Heart left ventricle (tissue), 16 donors: ENCODE measurements around the gene ERBB2. TPM values are rescaled to one million over a fixed set of nuclear protein-coding genes. Genes with fewer than 3 reads are reported as not detected.
A peak's percentile ranks its signal among the peaks of the same experiment; 100 is the strongest.

Source experiments
- ATAC-seq, 4 donors: fragments of 200-7000 bp; cut with Tn5 transposase; one replicate each; pipeline ENCODE4 v1.9.1; 2020 to 2022; ENCODE audit warnings: moderate library complexity in 4 of 4, mild to moderate bottlenecking in 3 of 4, moderate number of reproducible peaks in 1 of 4
- DNase-seq, 5 donors: peaks; one replicate each; pipeline ENCODE4 v3.0.0-alpha.2; 2020
- H3K27ac ChIP-seq, 12 donors: fragments of 200-600 bp; sonication (generic) in 4 of 12; one replicate each; pipeline versions ENCODE4 v1.5.0 to v1.8.0; 2016 to 2022; ENCODE audit warnings: mild to moderate bottlenecking in 2 of 12
- H3K27me3 ChIP-seq, 9 donors: fragments of 200-600 bp; sonication (generic) in 2 of 9; one replicate each; pipeline versions ENCODE4 v1.5.1 to v1.8.0; 2016 to 2022; ENCODE audit warnings: mild to moderate bottlenecking in 3 of 9
- H3K36me3 ChIP-seq, 9 donors: fragments of 200-600 bp; sonication (generic) in 2 of 9; one replicate each; pipeline versions ENCODE4 v1.5.0 to v1.8.0; 2018 to 2022; ENCODE audit warnings: mild to moderate bottlenecking in 2 of 9
- H3K4me1 ChIP-seq, 12 donors: fragments of 200-600 bp; sonication (generic) in 4 of 12; one replicate each; pipeline versions ENCODE4 v1.5.0 to v1.8.0; 2016 to 2022; ENCODE audit warnings: mild to moderate bottlenecking in 3 of 12
- H3K4me3 ChIP-seq, 12 donors: fragments of 200-600 bp; sonication (generic) in 4 of 12; one replicate each; pipeline versions ENCODE4 v1.5.0 to v1.8.0; 2017 to 2022; ENCODE audit warnings: mild to moderate bottlenecking in 9 of 12, moderate library complexity in 4 of 12
- H3K9me3 ChIP-seq, 12 donors: fragments of 200-600 bp; sonication (generic) in 4 of 12; one replicate each; pipeline versions ENCODE4 v1.5.0 to v1.8.0; 2016 to 2022; ENCODE audit warnings: mild to moderate bottlenecking in 1 of 12
- CTCF ChIP-seq, 12 donors: fragments of 200-600 bp; sonication (generic) in 4 of 12; IDR thresholded peaks; one replicate each; pipeline versions ENCODE4 v1.5.0 to v1.8.0; 2018 to 2022; ENCODE audit warnings: antibody characterized with exemption in 12 of 12, mild to moderate bottlenecking in 5 of 12
- POLR2A ChIP-seq, 2 donors: fragments of 450-650 bp; IDR thresholded peaks; one replicate each; pipeline ENCODE4 v1.6.1; 2017; ENCODE audit warnings: antibody characterized with exemption in 2 of 2, mild to moderate bottlenecking in 2 of 2, moderate library complexity in 2 of 2
- WGBS, 4 donors: extraction: QIAGEN DNeasy Blood & Tissue Kit in 2 of 4; methylation state at CpG; one replicate each; pipeline versions ENCODE4 v1.1.5 to v1.1.7; 2013 to 2018; 5-methylcytosine and 5-hydroxymethylcytosine counted together
- intact Hi-C, 10 donors: fragments of 100-400 bp; cut with DNase I; formaldehyde crosslinking; loops; one replicate each; pipeline versions ENCODE4 v1.11.1 to v1.14.2; 2022
- microRNA-seq, 4 donors: library from miRNA; unstranded; fragments of <30 nt; microRNA quantifications; one replicate each; pipeline versions ENCODE4 to v1.2.0, GENCODE V29; 2017 to 2020
- polyA plus RNA-seq, 2 donors: library from polyadenylated mRNA; stranded (reverse); fragments of 200-250 nt; gene quantifications; one replicate each; pipeline ENCODE4 v1.2.3, GENCODE V29; 2013
- total RNA-seq, 9 donors: library from RNA; depleted of rRNA in 2 of 9; stranded (reverse); fragments of >200 nt in 2 of 9; fragmentation: NEBNext Ultra II Directional in 3 of 9; extraction: Animal tissue kit (Norgen Biotek cat#: 25700) in 3 of 9; gene quantifications; one replicate each; pipeline versions ENCODE4 v1.1.0 to v1.2.4, GENCODE V29; 2016 to 2023
- donor health status: ischemic (EF 13 %, LVEDD 7.1; RV severe dilation, severe dysfunction).
- donor health status: healthy with polysubstance abuse.
- donor health status: DM: no; HTN: yes; CAD: no.
- donor health status: DM: no; HTN: no; CAD: no.
- donor health status: ischemic (EF 25% LVEDD 6.9; RV normal size, moderate dysfunction).
- donor health status: ischemic (EF 25% LVEDD 5.7; RV mildly dilated, moderate dysfunction).
- donor health status: healthy.
- donor health status: DM: yes; HTN: yes; CAD: no.
- donor health status: ischemic (EF 35%, LVEDD 5.7; RV mildly dilated, moderate dysfunction).
- donor health status: nonischemic (EF 11% LVEDD 7.7; RV severe dilation, severe dysfunction).
- donor health status: DM: yes; HTN: yes; CAD: no.
- donor health status: PGD.
- donor health status: ischemic (EF 29% LVEDD 5.4; RV normal size, mild dysfunction).
- donor health status: nonischemic (EF 23%, LVEDD 6.1; RV moderate dilation, normal function).

ERBB2 gene
- total and polyA plus RNA-seq, 11 donors = 29.7 to 95.1 (median 77.4) TPM

DNA sequence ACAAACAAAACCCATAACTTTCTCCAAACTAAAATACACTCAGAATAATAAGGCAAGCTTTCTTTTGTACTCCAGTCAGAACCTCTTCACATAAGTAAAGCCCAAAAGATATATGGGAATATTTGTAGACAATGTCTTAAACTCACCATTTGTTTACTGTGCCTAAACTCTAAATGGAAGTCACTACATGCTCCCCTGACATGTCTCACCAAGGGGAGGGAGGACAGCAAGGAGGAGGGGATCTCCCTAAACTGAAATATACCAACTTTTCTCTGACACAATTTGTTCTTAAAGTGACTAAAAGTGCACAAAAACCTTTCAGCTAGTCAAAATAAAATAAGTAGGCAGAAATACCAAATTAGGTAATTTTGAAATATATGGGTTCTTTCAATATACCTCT is 76.4 kb downstream of the ERBB2 start:
- peaks cover 0 to 10% (median 0%) of the 10 kb centered on the region in 12 donors for H3K4me1 ChIP-seq
- ATAC-seq (no peak), DNase-seq (no peak)
- H3K27ac ChIP-seq = peak overlapping the region in 1 of 12 donors; percentile 88
- peaks cover 0 to 40% (median 11%) of the 10 kb centered on the region in 9 donors for H3K27me3 ChIP-seq
- peak overlapping the region in 1 of 12 donors; percentile 47 for H3K4me3 ChIP-seq
- no peaks in the 10 kb centered on the region for H3K9me3 ChIP-seq
- TF ChIP-seq CTCF (IDR thresholded peaks at IDR 0.05) = no peak
- no peak for TF ChIP-seq POLR2A (IDR thresholded peaks at IDR 0.05)
- no peaks in the 10 kb centered on the region for H3K36me3 ChIP-seq
- intact Hi-C loops = no loop called here

DNA sequence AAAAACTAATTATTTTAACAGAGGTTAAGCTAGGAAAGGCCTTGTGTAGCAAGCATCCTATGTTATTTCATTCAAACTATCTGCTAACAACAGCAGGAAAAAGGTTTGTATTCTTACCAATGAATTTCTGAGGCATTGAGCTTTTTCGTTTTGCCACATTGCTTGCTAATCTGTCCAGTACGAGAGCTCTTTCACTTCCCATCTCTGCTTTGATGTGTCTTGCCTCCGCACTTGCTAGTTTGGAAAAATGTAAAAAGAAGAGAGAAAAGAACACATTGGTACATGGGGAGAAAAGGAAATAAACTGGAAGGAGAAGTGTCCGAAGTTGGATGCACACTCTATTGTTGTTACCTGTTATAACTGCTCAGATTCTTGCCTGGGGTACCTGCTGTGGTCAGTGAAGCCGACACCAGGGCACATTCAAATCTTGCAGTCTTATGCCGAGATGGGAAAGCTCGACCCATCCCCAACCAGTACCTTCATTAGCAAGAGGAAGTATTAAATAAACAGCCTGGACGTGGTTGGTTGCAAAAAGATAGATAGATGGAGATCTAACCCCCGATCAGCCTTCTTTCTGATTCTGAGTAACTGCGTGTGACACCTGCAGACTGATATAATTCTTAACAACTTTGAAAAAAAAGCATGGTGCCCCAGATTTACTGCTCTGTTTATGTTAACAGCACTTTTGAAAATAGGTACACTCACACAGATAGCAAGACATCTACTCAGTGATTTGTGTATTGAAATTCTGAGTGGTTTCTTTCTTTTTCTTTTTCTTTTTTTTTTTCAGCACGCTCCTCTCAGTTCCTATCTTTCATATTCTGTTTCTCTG is 77.9 kb downstream of the ERBB2 start:
- TF ChIP-seq CTCF (IDR thresholded peaks at IDR 0.05) (no peak), POLR2A (IDR thresholded peaks at IDR 0.05) (no peak)
- Histone ChIP-seq H3K4me1 (peaks cover 0 to 22% (median 0%) of the 10 kb centered on the region in 12 donors), H3K27me3 (peaks cover 0 to 41% (median 13%) of the 10 kb centered on the region in 9 donors), H3K4me3 (peak overlapping the region in 2 of 12 donors; percentile 3 to 47), H3K36me3 (no peaks in the 10 kb centered on the region), H3K9me3 (no peaks in the 10 kb centered on the region), H3K27ac (peak overlapping the region in 1 of 12 donors; percentile 88)
- DNase-seq (no peak), ATAC-seq (no peak)
- 54 to 59% (median 57%) methylated on average over 11 of the region's 11 CpGs for WGBS, 4 donors
- intact Hi-C loops = no loop called here

Small RNA genes lying within 50 kb of the gene (microRNA-seq; reads per million reads assigned to microRNA genes)
- gene MIR4728 = 0.60 to 1.5 (median 1.0) reads per million in 4 donors

Other genes starting within 250 kb of the ERBB2 start
- 10 to 100 TPM; 18.0 to 29.4 (median 20.8) TPM for gene MED1, start 248.8 kb upstream of the ERBB2 start, total RNA-seq
- 10 to 100 TPM in 1 of 2 donors, 1 to 10 TPM in 1; 7.2 to 14.7 TPM for gene MED1, start 248.8 kb upstream of the ERBB2 start, polyA plus RNA-seq
- 10 to 100 TPM; 15.8 to 34.3 (median 23.1) TPM for gene CDK12, start 238.6 kb upstream of the ERBB2 start, total RNA-seq
- 10 to 100 TPM in 1 of 2 donors, 1 to 10 TPM in 1; 7.0 to 12.6 TPM for gene CDK12, start 238.6 kb upstream of the ERBB2 start, polyA plus RNA-seq
- gene NEUROD2, start 92.1 kb upstream of the ERBB2 start, total RNA-seq = not detected
- not detected for gene NEUROD2, start 92.1 kb upstream of the ERBB2 start, polyA plus RNA-seq
- gene PPP1R1B, start 73.1 kb upstream of the ERBB2 start, total RNA-seq = 1 to 10 TPM in 4 of 9 donors, under 1 TPM in 4, not detected in 1; 0.54 to 5.8 (median 0.88) TPM
- gene PPP1R1B, start 73.1 kb upstream of the ERBB2 start, polyA plus RNA-seq = 1 to 10 TPM in 1 of 2 donors, under 1 TPM in 1; 0.61 to 2.5 TPM
- 10 to 100 TPM; 14.1 to 36.5 (median 19.3) TPM for gene STARD3, start 62.9 kb upstream of the ERBB2 start, total RNA-seq
- gene STARD3, start 62.9 kb upstream of the ERBB2 start, polyA plus RNA-seq = 10 to 100 TPM; 24.2 to 57.2 TPM
- 1,000 to 10,000 TPM; 2,428 to 9,343 (median 4,137) TPM for gene TCAP, start 34.7 kb upstream of the ERBB2 start, total RNA-seq
- 1,000 to 10,000 TPM; 2,028 to 5,784 TPM for gene TCAP, start 34.7 kb upstream of the ERBB2 start, polyA plus RNA-seq
- 1 to 10 TPM; 2.4 to 7.9 (median 6.0) TPM for gene PNMT, start 31.6 kb upstream of the ERBB2 start, total RNA-seq
- gene PNMT, start 31.6 kb upstream of the ERBB2 start, polyA plus RNA-seq = 10 to 100 TPM; 13.0 to 15.6 TPM
- 10 to 100 TPM in 7 of 9 donors, 1 to 10 TPM in 2; 8.0 to 18.8 (median 13.1) TPM for gene PGAP3, start 12.0 kb upstream of the ERBB2 start, total RNA-seq
- 10 to 100 TPM; 13.3 to 13.8 TPM for gene PGAP3, start 12.0 kb upstream of the ERBB2 start, polyA plus RNA-seq
- 10 to 100 TPM; 34.3 to 98.1 (median 53.3) TPM for gene MIEN1, start 30.5 kb downstream of the ERBB2 start, total RNA-seq
- 100 to 1,000 TPM in 1 of 2 donors, 10 to 100 TPM in 1; 87.6 to 159 TPM for gene MIEN1, start 30.5 kb downstream of the ERBB2 start, polyA plus RNA-seq
- 1 to 10 TPM in 7 of 9 donors, under 1 TPM in 2; 0.48 to 8.2 (median 1.7) TPM for gene GRB7, start 37.9 kb downstream of the ERBB2 start, total RNA-seq
- gene GRB7, start 37.9 kb downstream of the ERBB2 start, polyA plus RNA-seq = 1 to 10 TPM in 1 of 2 donors, under 1 TPM in 1; 0.57 to 1.3 TPM
- 1 to 10 TPM in 2 of 9 donors, under 1 TPM in 7; 0.07 to 6.9 (median 0.22) TPM for gene IKZF3, start 164.2 kb downstream of the ERBB2 start, total RNA-seq
- gene IKZF3, start 164.2 kb downstream of the ERBB2 start, polyA plus RNA-seq = under 1 TPM; 0.08 to 0.11 TPM
- not detected for gene ZPBP2, start 168.1 kb downstream of the ERBB2 start, total RNA-seq
- not detected for gene ZPBP2, start 168.1 kb downstream of the ERBB2 start, polyA plus RNA-seq
- gene GSDMB, start 218.6 kb downstream of the ERBB2 start, total RNA-seq = 1 to 10 TPM; 1.6 to 5.3 (median 2.8) TPM
- 1 to 10 TPM; 2.0 to 4.7 TPM for gene GSDMB, start 218.6 kb downstream of the ERBB2 start, polyA plus RNA-seq
- 100 to 1,000 TPM in 1 of 9 donors, 10 to 100 TPM in 8; 40.0 to 111 (median 59.2) TPM for gene ORMDL3, start 227.5 kb downstream of the ERBB2 start, total RNA-seq
- gene ORMDL3, start 227.5 kb downstream of the ERBB2 start, polyA plus RNA-seq = 10 to 100 TPM; 49.9 to 64.0 TPM
- not detected for gene LRRC3C, start 227.7 kb downstream of the ERBB2 start, total RNA-seq
- gene LRRC3C, start 227.7 kb downstream of the ERBB2 start, polyA plus RNA-seq = not detected